Measurements from ENCODE around the gene SIK2.
"Not testable (repeated sequence)": the region's sequence is repeated elsewhere in the genome, so short reads cannot be mapped to it uniquely, and the experiment has no call there.

SIK2 gene

DNA sequence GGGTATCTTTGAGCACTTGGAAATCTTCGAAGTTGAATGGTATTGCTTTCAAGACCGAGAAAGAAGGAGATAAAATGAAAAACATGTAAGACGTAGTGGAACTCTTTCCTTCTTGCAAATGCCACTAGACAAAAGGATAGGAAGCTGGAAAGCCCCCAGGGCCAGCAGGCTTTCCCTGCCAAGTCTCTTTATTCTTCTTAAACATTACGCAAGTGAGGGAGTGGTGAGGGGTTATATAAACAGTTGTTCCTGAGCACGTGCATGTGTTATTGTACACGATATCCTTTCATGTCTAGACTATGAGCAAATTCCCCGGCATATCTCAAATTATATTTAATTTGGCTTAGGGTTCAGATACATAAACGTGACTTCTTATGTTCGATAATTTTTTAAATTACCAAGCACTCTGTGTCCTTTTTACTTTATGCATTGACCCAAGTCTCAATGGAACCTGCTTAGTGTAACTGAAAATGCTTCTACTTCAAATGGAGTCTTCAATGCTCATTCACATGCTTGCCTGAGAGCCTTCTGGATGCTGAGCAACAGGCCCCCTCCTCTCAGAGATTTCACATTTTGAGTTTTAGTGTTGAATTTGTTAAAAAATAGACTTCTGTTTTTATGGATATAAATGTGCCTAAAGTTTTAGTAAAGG, 104.9 kb downstream of the SIK2 start:
- no peak overlapping the region for H3K4me3 ChIP-seq (ENCODE audit: low read depth, low read length)
- TF ChIP-seq, protein P1, sequence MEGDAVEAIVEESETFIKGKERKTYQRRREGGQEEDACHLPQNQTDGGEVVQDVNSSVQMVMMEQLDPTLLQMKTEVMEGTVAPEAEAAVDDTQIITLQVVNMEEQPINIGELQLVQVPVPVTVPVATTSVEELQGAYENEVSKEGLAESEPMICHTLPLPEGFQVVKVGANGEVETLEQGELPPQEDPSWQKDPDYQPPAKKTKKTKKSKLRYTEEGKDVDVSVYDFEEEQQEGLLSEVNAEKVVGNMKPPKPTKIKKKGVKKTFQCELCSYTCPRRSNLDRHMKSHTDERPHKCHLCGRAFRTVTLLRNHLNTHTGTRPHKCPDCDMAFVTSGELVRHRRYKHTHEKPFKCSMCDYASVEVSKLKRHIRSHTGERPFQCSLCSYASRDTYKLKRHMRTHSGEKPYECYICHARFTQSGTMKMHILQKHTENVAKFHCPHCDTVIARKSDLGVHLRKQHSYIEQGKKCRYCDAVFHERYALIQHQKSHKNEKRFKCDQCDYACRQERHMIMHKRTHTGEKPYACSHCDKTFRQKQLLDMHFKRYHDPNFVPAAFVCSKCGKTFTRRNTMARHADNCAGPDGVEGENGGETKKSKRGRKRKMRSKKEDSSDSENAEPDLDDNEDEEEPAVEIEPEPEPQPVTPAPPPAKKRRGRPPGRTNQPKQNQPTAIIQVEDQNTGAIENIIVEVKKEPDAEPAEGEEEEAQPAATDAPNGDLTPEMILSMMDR (IDR thresholded peaks at IDR 0.05; ENCODE audit: borderline replicate concordance, insufficient read depth, low read depth, low read length) = no peak

GRCh38 chr11:111707691-111708067, 105.4 kb downstream of the SIK2 start:
- H3K4me3 ChIP-seq (ENCODE audit: low read depth, low read length) = no peak overlapping the region

DNA sequence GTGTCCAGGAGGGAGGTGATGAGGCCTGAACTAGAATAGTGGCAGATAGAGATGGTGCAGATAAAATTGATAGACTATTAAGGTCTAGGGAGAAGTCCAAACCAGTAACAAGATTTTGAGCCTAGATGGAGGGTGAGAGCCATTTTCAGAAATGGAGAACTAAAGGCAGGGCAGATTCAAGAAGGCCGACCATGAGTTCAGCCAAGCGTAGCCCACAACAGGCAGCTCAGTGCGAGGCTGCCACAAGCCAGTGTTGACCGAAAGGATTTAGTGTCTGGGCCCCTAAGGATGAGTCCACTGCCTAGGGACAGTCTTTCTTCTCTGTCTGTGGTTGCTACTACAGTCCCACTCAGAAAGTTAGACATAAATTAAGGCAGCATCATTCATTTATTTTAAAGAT, 112.3 kb downstream of the SIK2 start:
- TF ChIP-seq, protein P1 (IDR thresholded peaks at IDR 0.05; ENCODE audit: borderline replicate concordance, insufficient read depth, low read depth, low read length) = no peak

More at GRCh38 chr11:111707691-111708067, 105.4 kb downstream of the SIK2 start:
- TF ChIP-seq, protein P1 (IDR thresholded peaks at IDR 0.05; ENCODE audit: borderline replicate concordance, insufficient read depth, low read depth, low read length) = no peak

DNA sequence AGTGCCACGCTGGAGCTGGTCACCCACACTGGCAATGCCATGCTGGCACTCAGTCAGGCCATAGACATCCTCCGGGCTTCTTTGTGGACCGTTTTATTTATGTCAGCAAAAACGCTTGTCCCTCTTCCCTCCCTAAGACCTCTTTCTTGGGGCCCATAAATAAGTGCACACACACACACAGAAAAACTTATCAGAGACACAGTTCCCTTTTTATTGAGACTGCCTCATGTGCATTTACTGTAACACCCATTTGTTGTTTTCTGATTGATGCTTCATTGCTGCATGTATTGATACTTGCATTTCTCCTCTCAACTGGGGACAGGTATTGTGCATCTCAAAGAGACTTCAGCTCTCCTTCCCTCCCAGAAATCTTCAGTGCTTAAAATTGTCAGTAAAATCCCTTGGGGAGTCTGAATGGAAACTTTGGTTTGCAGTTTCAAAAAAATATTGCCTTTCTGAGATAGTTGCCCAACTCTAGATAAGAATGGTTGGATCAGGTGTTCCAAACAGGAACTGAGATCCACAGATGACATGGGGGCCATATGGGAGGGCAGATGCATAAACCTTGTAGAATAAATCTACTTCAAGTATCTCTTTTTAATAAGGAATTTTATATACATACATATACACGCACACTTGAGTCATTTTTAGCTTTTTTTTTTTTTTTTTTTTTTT, 113.0 kb downstream of the SIK2 start:
- no peak overlapping the region for H3K4me3 ChIP-seq (ENCODE audit: low read depth, low read length)
- TF ChIP-seq, protein P1 (IDR thresholded peaks at IDR 0.05; ENCODE audit: borderline replicate concordance, insufficient read depth, low read depth, low read length) = no peak

More for the DNA sequence above, 112.3 kb downstream of the SIK2 start:
- H3K4me3 ChIP-seq (ENCODE audit: low read depth, low read length) = no peak overlapping the region

- H3K4me3 ChIP-seq (ENCODE audit: low read depth, low read length) = not testable (repeated sequence)
These were observed 115.4 kb downstream of the SIK2 start for GRCh38 chr11:111717660-111718059.

DNA sequence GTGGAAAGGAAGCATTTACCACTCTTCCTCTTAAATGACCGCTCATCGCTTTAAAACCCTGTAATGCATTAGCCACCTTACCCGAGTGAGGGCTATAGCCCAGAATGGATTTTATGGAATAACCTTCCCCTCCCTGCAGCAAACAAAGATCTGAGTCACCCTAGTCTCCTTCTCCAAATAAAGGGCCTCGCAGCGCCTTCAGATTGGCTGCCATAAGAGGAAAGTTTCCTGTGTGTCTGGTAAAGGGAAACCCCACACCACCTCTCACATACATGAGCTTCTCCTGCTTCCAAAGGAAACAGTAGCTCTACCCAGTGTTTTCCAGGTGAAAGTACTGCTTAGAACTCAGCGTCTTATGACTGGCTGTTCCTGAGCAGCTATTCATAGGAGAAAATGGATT, 116.2 kb downstream of the SIK2 start:
- H3K4me3 ChIP-seq (ENCODE audit: low read depth, low read length) = no peak overlapping the region
- TF ChIP-seq, protein P1 (IDR thresholded peaks at IDR 0.05; ENCODE audit: borderline replicate concordance, insufficient read depth, low read depth, low read length) = no peak

GRCh38 chr11:111718859-111719258, 116.6 kb downstream of the SIK2 start:
- TF ChIP-seq, protein P1 (IDR thresholded peaks at IDR 0.05; ENCODE audit: borderline replicate concordance, insufficient read depth, low read depth, low read length) = no peak

More at GRCh38 chr11:111718859-111719258, 116.6 kb downstream of the SIK2 start:
- no peak overlapping the region for H3K4me3 ChIP-seq (ENCODE audit: low read depth, low read length)
